Activated B cell treated with CpG ODN at 0.5 μM for 24 hours (primary cell): ENCODE measurements around the gene PEPD. TPM values are rescaled to one million over a fixed set of nuclear protein-coding genes. Genes with fewer than 3 reads are reported as not detected.

Experiments used
- ATAC-seq: fragments of 200-7000 bp; cut with Tn5 transposase; one replicate; pipeline ENCODE4 v1.10.0; 2021; ENCODE audit warnings: low read depth, mild to moderate bottlenecking, moderate library complexity
- CTCF ChIA-PET: fragments of 350-600 bp; sonication (Branson Sonifier 250); formaldehyde crosslinking; loops from one replicate; lab custom pipeline; 2021; ENCODE audit warnings: antibody characterized with exemption; lab: Charles Lee
- POLR2A ChIA-PET: fragments of 350-600 bp; sonication (Branson Sonifier 250); formaldehyde crosslinking; loops from one replicate; lab custom pipeline; 2021; ENCODE audit warnings: antibody characterized with exemption; lab: Charles Lee
- DNase-seq: peaks from one replicate; pipeline ENCODE4 v3.0.0; 2022
- H3K27ac Mint-ChIP-seq: one replicate; pipeline ENCODE4 v1.8.0; 2020; ENCODE audit warnings: mixed read lengths
- H3K27me3 Mint-ChIP-seq: one replicate; pipeline ENCODE4 v1.8.0; 2021; ENCODE audit warnings: mixed read lengths
- H3K36me3 Mint-ChIP-seq: one replicate; pipeline ENCODE4 v1.8.0; 2021; ENCODE audit warnings: low read depth, mixed read lengths
- H3K4me1 Mint-ChIP-seq: one replicate; pipeline ENCODE4 v1.8.0; 2021; ENCODE audit warnings: mixed read lengths
- H3K4me3 Mint-ChIP-seq: one replicate; pipeline ENCODE4 v1.8.0; 2020; ENCODE audit warnings: mild to moderate bottlenecking, mixed read lengths
- H3K9me3 Mint-ChIP-seq: one replicate; pipeline ENCODE4 v1.8.0; 2020; ENCODE audit warnings: mixed read lengths
- intact Hi-C: fragments of 100-400 bp; cut with micrococcal nuclease; formaldehyde crosslinking; loops from one replicate; pipeline ENCODE4 v1.15.1; 2024
- total RNA-seq: library from RNA; stranded (reverse); gene quantifications from 2 replicates; pipeline ENCODE4 v1.2.3, GENCODE V29; 2022
- TF ChIP-seq, protein P1 (sequence below): fragments of 200-600 bp; IDR thresholded peaks from one replicate; pipeline ENCODE4 v1.8.0; 2022; ENCODE audit warnings: antibody characterized with exemption, mild to moderate bottlenecking

PEPD gene
- total RNA-seq, 1 donor from 2014 or later = 49.1 TPM

GRCh38 chr19:33508941-33509614 lies 12.5 kb downstream of the PEPD start:
- Mint-ChIP-seq H3K4me3 (no peak overlapping the region), H3K27ac (no peak overlapping the region), H3K36me3 (peaks cover 29% of the 10 kb centered on the region), H3K27me3 (no peaks in the 10 kb centered on the region), H3K4me1 (no peaks in the 10 kb centered on the region), H3K9me3 (no peaks in the 10 kb centered on the region)
- intact Hi-C loops = no loop called here
- DNase-seq (no peak), ATAC-seq (no peak)
- TF ChIP-seq, protein P1, sequence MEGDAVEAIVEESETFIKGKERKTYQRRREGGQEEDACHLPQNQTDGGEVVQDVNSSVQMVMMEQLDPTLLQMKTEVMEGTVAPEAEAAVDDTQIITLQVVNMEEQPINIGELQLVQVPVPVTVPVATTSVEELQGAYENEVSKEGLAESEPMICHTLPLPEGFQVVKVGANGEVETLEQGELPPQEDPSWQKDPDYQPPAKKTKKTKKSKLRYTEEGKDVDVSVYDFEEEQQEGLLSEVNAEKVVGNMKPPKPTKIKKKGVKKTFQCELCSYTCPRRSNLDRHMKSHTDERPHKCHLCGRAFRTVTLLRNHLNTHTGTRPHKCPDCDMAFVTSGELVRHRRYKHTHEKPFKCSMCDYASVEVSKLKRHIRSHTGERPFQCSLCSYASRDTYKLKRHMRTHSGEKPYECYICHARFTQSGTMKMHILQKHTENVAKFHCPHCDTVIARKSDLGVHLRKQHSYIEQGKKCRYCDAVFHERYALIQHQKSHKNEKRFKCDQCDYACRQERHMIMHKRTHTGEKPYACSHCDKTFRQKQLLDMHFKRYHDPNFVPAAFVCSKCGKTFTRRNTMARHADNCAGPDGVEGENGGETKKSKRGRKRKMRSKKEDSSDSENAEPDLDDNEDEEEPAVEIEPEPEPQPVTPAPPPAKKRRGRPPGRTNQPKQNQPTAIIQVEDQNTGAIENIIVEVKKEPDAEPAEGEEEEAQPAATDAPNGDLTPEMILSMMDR = no peak
- ChIA-PET CTCF (no interaction called here), POLR2A (no interaction called here)

DNA sequence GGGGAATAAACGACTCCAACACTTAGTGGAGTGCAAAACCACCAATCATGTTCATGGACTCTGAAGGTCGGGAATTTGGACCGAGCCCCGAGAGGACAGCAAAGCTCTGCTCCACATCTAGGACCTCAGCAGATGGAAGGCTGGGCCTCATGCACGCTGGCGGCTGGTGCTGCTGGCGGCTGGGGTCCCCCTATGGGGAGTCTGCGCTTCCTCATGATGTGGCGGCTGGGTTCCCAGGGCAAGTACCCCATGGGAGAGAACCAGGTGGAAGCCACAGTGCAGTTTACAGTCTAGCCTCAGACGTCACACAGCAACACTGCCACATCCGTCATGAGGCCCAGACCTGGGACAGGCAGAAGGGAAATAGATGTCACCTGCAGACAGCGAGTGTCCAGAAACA lies 13.2 kb downstream of the PEPD start:
- ATAC-seq (no peak), DNase-seq (no peak)
- CTCF ChIA-PET = no interaction called here
- POLR2A ChIA-PET = no interaction called here
- Mint-ChIP-seq H3K4me1 (no peaks in the 10 kb centered on the region), H3K9me3 (no peaks in the 10 kb centered on the region), H3K27me3 (no peaks in the 10 kb centered on the region), H3K36me3 (peaks cover 29% of the 10 kb centered on the region), H3K4me3 (no peak overlapping the region), H3K27ac (no peak overlapping the region)
- intact Hi-C loops = no loop called here
- TF ChIP-seq, protein P1 = no peak

GRCh38 chr19:33508009-33508408 lies 13.6 kb downstream of the PEPD start:
- ATAC-seq (no peak), DNase-seq (no peak)
- Mint-ChIP-seq H3K27ac (no peak overlapping the region), H3K27me3 (no peaks in the 10 kb centered on the region), H3K4me1 (no peaks in the 10 kb centered on the region), H3K36me3 (peaks cover 29% of the 10 kb centered on the region), H3K9me3 (no peaks in the 10 kb centered on the region), H3K4me3 (no peak overlapping the region)
- intact Hi-C loops = no loop called here
- ChIA-PET POLR2A (no interaction called here), CTCF (no interaction called here)
- TF ChIP-seq, protein P1 = no peak

GRCh38 chr19:33507021-33507956 lies 14.3 kb downstream of the PEPD start:
- Mint-ChIP-seq H3K9me3 (no peaks in the 10 kb centered on the region), H3K36me3 (peaks cover 29% of the 10 kb centered on the region), H3K4me1 (no peaks in the 10 kb centered on the region), H3K27ac (no peak overlapping the region), H3K4me3 (no peak overlapping the region), H3K27me3 (no peaks in the 10 kb centered on the region)
- DNase-seq (no peak), ATAC-seq (no peak)
- intact Hi-C loops = no loop called here
- ChIA-PET CTCF (no interaction called here), POLR2A (no interaction called here)
- TF ChIP-seq, protein P1 = no peak

GRCh38 chr19:33506498-33506897 lies 15.1 kb downstream of the PEPD start:
- no peaks in the 10 kb centered on the region for H3K9me3 Mint-ChIP-seq
- TF ChIP-seq, protein P1 = no peak
- DNase-seq (no peak), ATAC-seq (no peak)
- peaks cover 23% of the 10 kb centered on the region for H3K36me3 Mint-ChIP-seq
- no peak overlapping the region for H3K4me3 Mint-ChIP-seq
- ChIA-PET CTCF (no interaction called here), POLR2A (no interaction called here)
- H3K27ac Mint-ChIP-seq = no peak overlapping the region
- H3K27me3 Mint-ChIP-seq = no peaks in the 10 kb centered on the region
- intact Hi-C loops = no loop called here
- no peaks in the 10 kb centered on the region for H3K4me1 Mint-ChIP-seq
